RWPE2 (cell line): Measurements from ENCODE around the gene EFNB2.

Experiments
- ATAC-seq: fragments of 200-7000 bp; cut with Tn5 transposase; 3 replicates; pipeline ENCODE4 v1.9.1; 2021; ENCODE audit warnings: low read depth
- DNase-seq: peaks from one replicate; pipeline ENCODE4 v3.0.0-alpha.2; 2020; ENCODE audit warnings: low spot score
- H3K27ac ChIP-seq: fragments of 450-650 bp; 2 replicates; pipeline ENCODE4 v1.5.1; 2017; ENCODE audit warnings: mild to moderate bottlenecking; ENCODE audit not compliant: poor library complexity, severe bottlenecking
- H3K27me3 ChIP-seq: fragments of 250-450 bp; sonication (Bioruptor Pico); 2 replicates; pipeline ENCODE4 v1.5.1; 2021; ENCODE audit warnings: mild to moderate bottlenecking, moderate library complexity; ENCODE audit not compliant: insufficient read depth, poor library complexity, severe bottlenecking
- H3K36me3 ChIP-seq: fragments of 250-450 bp; sonication (Bioruptor Pico); 2 replicates; pipeline ENCODE4 v1.5.1; 2020; ENCODE audit warnings: low read depth, mild to moderate bottlenecking, moderate library complexity
- H3K4me1 ChIP-seq: fragments of 250-450 bp; sonication (Bioruptor Pico); 2 replicates; pipeline ENCODE4 v1.5.1; 2021; ENCODE audit warnings: mild to moderate bottlenecking, moderate library complexity; ENCODE audit not compliant: insufficient read depth, poor library complexity, severe bottlenecking
- H3K4me3 ChIP-seq: fragments of 250-450 bp; sonication (Bioruptor Pico); 2 replicates; pipeline ENCODE4 v1.5.1; 2021; ENCODE audit warnings: mild to moderate bottlenecking, moderate library complexity; ENCODE audit not compliant: severe bottlenecking
- H3K9me3 ChIP-seq: fragments of 250-450 bp; sonication (Bioruptor Pico); 2 replicates; pipeline ENCODE4 v1.5.1; 2021; ENCODE audit warnings: mild to moderate bottlenecking, moderate library complexity; ENCODE audit not compliant: severe bottlenecking
- TF ChIP-seq, protein P1 (sequence below): fragments of 450-650 bp; IDR thresholded peaks from one replicate; pipeline ENCODE4 v1.5.1; 2017; ENCODE audit warnings: mild to moderate bottlenecking, moderate library complexity; ENCODE audit not compliant: poor library complexity, severe bottlenecking

EFNB2 gene

DNA sequence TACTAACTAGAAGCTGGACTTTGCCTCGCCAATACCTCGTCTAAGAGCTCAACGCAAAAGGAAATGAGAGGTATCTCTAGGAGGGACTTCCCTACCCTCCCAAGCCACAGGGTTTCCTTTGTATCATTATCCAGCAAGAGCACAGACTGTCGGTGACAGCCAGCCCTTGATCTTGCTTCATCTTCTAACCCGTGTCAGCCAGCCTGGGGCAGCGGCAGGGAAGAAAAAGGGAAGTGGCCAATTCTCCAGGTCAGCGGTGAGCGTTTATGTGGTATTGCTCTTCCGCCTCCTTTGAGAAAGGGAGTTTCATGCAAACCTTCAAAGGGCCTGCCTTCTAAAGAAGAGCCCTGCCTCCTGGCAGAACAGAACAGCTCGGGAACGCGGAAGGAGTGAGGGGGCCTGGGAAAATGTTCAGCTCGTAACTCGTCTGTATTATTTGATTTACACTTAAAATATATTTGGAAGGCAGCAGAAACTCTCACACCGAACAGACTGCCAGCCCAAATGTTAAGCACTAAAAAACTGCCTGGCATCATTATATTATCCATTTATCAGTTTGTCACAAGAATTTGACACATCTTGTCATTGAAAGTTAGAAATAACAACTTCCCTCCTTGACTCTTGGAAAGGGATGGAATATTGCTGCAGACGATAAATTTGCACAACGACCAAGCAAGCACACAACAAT, 41.8 kb downstream of the EFNB2 start:
- H3K27ac ChIP-seq: no peak overlapping the region
- ATAC-seq: no peak
- H3K4me1 ChIP-seq: no peaks in the 10 kb centered on the region
- no peaks in the 10 kb centered on the region for H3K27me3 ChIP-seq
- no peaks in the 10 kb centered on the region for H3K9me3 ChIP-seq
- no peak overlapping the region for H3K4me3 ChIP-seq
- TF ChIP-seq, protein P1, sequence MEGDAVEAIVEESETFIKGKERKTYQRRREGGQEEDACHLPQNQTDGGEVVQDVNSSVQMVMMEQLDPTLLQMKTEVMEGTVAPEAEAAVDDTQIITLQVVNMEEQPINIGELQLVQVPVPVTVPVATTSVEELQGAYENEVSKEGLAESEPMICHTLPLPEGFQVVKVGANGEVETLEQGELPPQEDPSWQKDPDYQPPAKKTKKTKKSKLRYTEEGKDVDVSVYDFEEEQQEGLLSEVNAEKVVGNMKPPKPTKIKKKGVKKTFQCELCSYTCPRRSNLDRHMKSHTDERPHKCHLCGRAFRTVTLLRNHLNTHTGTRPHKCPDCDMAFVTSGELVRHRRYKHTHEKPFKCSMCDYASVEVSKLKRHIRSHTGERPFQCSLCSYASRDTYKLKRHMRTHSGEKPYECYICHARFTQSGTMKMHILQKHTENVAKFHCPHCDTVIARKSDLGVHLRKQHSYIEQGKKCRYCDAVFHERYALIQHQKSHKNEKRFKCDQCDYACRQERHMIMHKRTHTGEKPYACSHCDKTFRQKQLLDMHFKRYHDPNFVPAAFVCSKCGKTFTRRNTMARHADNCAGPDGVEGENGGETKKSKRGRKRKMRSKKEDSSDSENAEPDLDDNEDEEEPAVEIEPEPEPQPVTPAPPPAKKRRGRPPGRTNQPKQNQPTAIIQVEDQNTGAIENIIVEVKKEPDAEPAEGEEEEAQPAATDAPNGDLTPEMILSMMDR: no peak
- DNase-seq: no peak
- H3K36me3 ChIP-seq: peaks cover 91% of the 10 kb centered on the region

DNA sequence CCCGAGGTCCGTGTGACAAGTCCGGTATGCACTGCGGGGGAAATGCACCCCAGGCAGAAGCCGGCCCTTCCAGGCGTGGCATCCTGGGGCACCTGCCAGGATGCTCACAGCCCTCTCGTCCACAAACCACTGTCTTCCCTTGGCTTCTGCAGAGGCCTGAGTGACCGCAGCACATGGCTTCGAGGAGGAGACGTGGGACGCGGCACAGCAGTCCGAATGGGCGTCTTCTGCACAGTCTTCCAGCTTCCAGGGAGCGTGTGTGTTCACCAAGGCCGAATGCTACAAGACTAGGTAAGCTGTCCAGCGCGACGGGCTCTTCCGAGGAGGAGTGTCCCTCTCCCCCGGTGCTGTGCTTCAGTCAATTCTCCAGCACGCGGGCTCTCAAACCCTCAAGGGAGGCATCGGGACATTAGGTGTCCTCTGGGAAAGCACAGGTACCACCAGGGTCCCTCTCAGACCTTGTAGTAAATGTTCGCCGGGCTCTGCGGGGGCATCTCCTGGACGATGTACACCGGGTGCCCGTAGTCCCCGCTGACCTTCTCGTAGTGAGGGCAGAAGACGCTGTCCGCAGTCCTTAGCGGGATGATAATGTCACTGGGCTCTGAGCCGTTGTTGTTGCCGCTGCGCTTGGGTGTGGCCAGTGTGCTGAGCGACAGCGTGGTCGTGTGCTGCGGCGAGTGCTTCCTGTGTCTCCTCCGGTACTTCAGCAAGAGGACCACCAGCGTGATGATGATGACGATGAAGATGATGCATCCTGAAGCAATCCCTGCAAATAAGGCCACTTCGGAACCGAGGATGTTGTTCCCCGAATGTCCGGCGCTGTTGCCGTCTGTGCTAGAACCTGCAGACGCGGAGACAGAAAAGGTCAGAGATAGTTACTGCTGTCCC, 42.6 kb downstream of the EFNB2 start:
- Histone ChIP-seq H3K36me3 (peaks cover 83% of the 10 kb centered on the region), H3K4me3 (no peak overlapping the region)
- TF ChIP-seq, protein P1: no peak

DNA sequence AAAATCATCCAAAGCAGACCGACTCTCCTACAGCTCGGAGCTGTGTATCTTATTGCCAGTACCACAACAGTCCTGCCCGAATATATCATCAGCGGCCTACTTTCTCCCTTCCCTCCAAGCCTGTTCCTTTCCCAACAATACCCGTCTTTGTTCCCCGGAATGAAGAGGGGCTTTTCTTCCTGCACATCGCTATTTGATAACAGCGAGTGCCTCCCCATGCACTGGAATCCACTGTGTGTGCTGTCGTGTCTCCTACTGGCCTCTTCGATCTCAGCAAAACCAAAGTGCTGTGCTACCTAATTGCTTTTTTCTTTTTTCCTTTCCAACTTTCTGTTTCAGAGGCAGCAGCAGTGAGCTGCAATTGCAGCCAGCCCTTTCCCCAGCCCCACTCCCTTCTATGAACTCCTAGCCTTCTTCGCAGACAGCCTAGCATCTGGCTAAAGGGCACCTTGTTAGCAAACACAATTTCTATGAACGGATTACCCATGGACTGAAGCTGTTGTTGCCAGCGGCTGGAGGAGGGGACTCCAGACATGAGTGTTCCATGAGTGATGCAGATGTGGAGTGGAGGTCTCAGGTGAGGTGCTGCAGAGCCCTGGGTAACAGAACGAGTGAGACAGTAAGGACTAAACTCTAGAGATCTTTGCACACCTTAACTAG, 43.4 kb downstream of the EFNB2 start:
- no peaks in the 10 kb centered on the region for H3K9me3 ChIP-seq
- H3K36me3 ChIP-seq: peaks cover 77% of the 10 kb centered on the region
- H3K27ac ChIP-seq: no peak overlapping the region
- H3K27me3 ChIP-seq: no peaks in the 10 kb centered on the region
- no peak for DNase-seq
- no peak overlapping the region for H3K4me3 ChIP-seq
- H3K4me1 ChIP-seq: no peaks in the 10 kb centered on the region
- ATAC-seq: no peak
- TF ChIP-seq, protein P1: no peak

More for the DNA sequence above, 42.6 kb downstream of the EFNB2 start:
- H3K27ac ChIP-seq: no peak overlapping the region
- DNase-seq: no peak
- no peak for ATAC-seq
- no peaks in the 10 kb centered on the region for H3K4me1 ChIP-seq
- no peaks in the 10 kb centered on the region for H3K9me3 ChIP-seq
- no peaks in the 10 kb centered on the region for H3K27me3 ChIP-seq

DNA sequence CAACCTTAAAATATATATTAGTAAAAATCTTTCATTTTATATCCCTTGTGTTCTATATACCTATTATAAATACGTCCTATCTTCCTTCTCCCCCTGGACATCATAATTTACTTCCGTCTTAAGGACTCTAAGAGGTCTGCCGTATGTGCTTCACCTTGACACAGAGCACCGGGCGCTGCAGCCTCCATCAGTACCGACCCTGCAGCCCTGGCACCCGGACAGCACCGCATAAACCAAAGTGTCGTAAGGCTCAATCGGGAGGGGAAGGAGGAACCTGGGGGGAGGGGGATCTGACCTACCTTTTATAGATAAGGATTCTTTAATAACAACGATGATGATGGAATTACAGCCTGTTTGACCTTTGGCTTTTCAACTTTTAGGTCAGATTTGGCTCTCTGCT, 44.0 kb downstream of the EFNB2 start:
- H3K9me3 ChIP-seq: no peaks in the 10 kb centered on the region
- ATAC-seq (no peak), DNase-seq (no peak)
- H3K27me3 ChIP-seq: no peaks in the 10 kb centered on the region
- H3K4me1 ChIP-seq: no peaks in the 10 kb centered on the region
- peaks cover 71% of the 10 kb centered on the region for H3K36me3 ChIP-seq
- TF ChIP-seq, protein P1: no peak
- no peak overlapping the region for H3K27ac ChIP-seq
- no peak overlapping the region for H3K4me3 ChIP-seq
